Panc1 (cell line): ENCODE results near the gene MYLK. TPM values are rescaled to one million over a fixed set of nuclear protein-coding genes. Genes with fewer than 3 reads are reported as not detected.
A peak's percentile ranks its signal among the peaks of the same experiment; 100 is the strongest.

ENCODE experiments used
- ATAC-seq: fragments of 200-7000 bp; cut with Tn5 transposase; 2 replicates; pipeline ENCODE4 v1.9.1; 2020; ENCODE audit warnings: mild to moderate bottlenecking, moderate library complexity
- BruUV-seq: library from RNA; stranded (reverse); fragments of 400-500 nt; replicated peaks from 2 replicates; lab custom pipeline; 2021; lab: Mats Ljungman, UMichigan
- CTCF ChIA-PET: fragments of 300-600 bp; sonication (Branson Sonifier 250); formaldehyde crosslinking; loops from one replicate; lab custom pipeline; 2022; ENCODE audit warnings: antibody characterized with exemption; lab: Charles Lee
- POLR2A ChIA-PET: fragments of 300-600 bp; sonication (Branson Sonifier 250); formaldehyde crosslinking; loops from one replicate; lab custom pipeline; 2022; ENCODE audit warnings: antibody characterized with exemption; lab: Charles Lee
- DNase-seq: peaks from one replicate; pipeline ENCODE4 v3.0.0-alpha.2; 2010; ENCODE audit warnings: low read depth, low spot score
- H3K27ac ChIP-seq: 2 replicates; pipeline ENCODE4 v1.5.1; 2011; ENCODE audit warnings: mild to moderate bottlenecking, low read length, inconsistent platforms
- H3K27me3 ChIP-seq: fragments of 200-500 bp; sonication (Bioruptor generic); 2 replicates; pipeline ENCODE4 v1.6.0; 2014; ENCODE audit warnings: low read length, inconsistent platforms; ENCODE audit not compliant: control insufficient read depth, insufficient read depth
- H3K36me3 ChIP-seq: fragments of 200-500 bp; sonication (Bioruptor generic); 2 replicates; pipeline ENCODE4 v1.5.1; 2014; ENCODE audit warnings: inconsistent platforms, mild to moderate bottlenecking, low read length, moderate library complexity; ENCODE audit not compliant: control insufficient read depth, insufficient read depth
- H3K4me1 ChIP-seq: 2 replicates; pipeline ENCODE4 v1.5.1; 2011; ENCODE audit warnings: inconsistent platforms, mild to moderate bottlenecking, low read length, moderate library complexity; ENCODE audit not compliant: control insufficient read depth, insufficient read depth
- H3K4me3 ChIP-seq, 2 experiments: 2 replicates each; pipeline ENCODE4 v1.5.1; 2011 to 2012; ENCODE audit warnings: low read depth in 2 of 2, low read length in 2 of 2, mild to moderate bottlenecking in 2 of 2, inconsistent platforms in 1 of 2, moderate library complexity in 1 of 2
- H3K9me3 ChIP-seq: fragments of 200-500 bp; sonication (Bioruptor generic); 2 replicates; pipeline ENCODE4 v1.5.1; 2014; ENCODE audit warnings: low read depth, mild to moderate bottlenecking, inconsistent platforms, low read length, moderate library complexity; ENCODE audit not compliant: control insufficient read depth, insufficient read depth
- POLR2AphosphoS5 ChIP-seq: IDR thresholded peaks from 2 replicates; pipeline ENCODE4 v1.6.1; 2012; ENCODE audit warnings: mild to moderate bottlenecking, low read depth, low read length, moderate library complexity
- SIN3A ChIP-seq: IDR thresholded peaks from 2 replicates; pipeline ENCODE4 v1.6.1; 2012; ENCODE audit warnings: low read depth, mild to moderate bottlenecking, low read length, moderate library complexity, borderline replicate concordance; ENCODE audit not compliant: insufficient read depth
- TCF7L2 ChIP-seq: IDR thresholded peaks from 2 replicates; pipeline ENCODE4 v1.6.1; 2011; ENCODE audit warnings: mild to moderate bottlenecking, low read depth, low read length, inconsistent platforms
- in situ Hi-C: cut with HindIII; loops from 2 replicates; pipeline ENCODE4 v1.10.0; 2016; ENCODE audit warnings: low sequenced_read_pairs, low pct_unique_long_range_greater_than_20kb
- intact Hi-C: fragments of 100-400 bp; cut with micrococcal nuclease; formaldehyde crosslinking; loops from one replicate; pipeline ENCODE4 v1.10.0; 2022; ENCODE audit not compliant: unreplicated experiment
- total RNA-seq: library from RNA; stranded (reverse); gene quantifications from one replicate; pipeline ENCODE4 v1.2.1, GENCODE V29; 2021; ENCODE audit not compliant: unreplicated experiment
- TF ChIP-seq, protein P1 (sequence below): fragments of 450-650 bp; IDR thresholded peaks from 2 replicates; pipeline ENCODE4 v1.5.1; 2017; ENCODE audit warnings: mild to moderate bottlenecking
- TF ChIP-seq, protein P2 (sequence below), 2 experiments: IDR thresholded peaks; 2 replicates each; pipeline ENCODE4 v1.6.1; 2011 to 2012; ENCODE audit warnings: low read depth in 2 of 2, control low read depth in 1 of 2, low read length in 1 of 2, mild to moderate bottlenecking in 1 of 2, moderate library complexity in 1 of 2; ENCODE audit not compliant: insufficient read depth in 1 of 2

The MYLK gene
- total RNA-seq, 1 experiment from 2014 or later, result 29.7 TPM

DNA sequence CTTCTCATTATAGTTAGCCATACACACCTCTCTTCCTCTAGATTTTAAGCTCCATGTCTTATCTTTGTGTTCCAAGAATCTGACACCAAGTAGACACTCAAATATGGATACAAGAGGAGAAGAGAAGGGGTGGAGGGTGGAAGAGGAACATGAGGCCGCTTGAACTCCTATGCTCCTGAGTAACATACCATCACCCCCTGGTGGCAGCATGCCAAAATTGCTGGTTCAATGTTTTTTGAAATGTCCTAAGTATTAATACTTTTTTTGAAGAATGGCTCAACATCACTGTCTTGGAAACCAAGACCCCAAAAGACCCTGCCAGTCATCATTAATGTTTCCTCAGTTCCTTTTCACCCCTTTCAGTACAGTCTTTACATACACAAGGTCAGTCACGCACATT is 227.4 kb downstream of the MYLK start:
- in situ Hi-C loops (no loop called here), intact Hi-C loops (no loop called here)
- H3K36me3 ChIP-seq, result no peaks in the 10 kb centered on the region
- no peak overlapping the region for H3K27ac ChIP-seq
- ATAC-seq (no peak), DNase-seq (no peak)
- POLR2A ChIA-PET, result no interaction called here
- no peaks in the 10 kb centered on the region for H3K4me1 ChIP-seq
- BruUV-seq, result no TSS peak
- H3K4me3 ChIP-seq, result no peak overlapping the region
- no peaks in the 10 kb centered on the region for H3K9me3 ChIP-seq
- TF ChIP-seq, protein P1, sequence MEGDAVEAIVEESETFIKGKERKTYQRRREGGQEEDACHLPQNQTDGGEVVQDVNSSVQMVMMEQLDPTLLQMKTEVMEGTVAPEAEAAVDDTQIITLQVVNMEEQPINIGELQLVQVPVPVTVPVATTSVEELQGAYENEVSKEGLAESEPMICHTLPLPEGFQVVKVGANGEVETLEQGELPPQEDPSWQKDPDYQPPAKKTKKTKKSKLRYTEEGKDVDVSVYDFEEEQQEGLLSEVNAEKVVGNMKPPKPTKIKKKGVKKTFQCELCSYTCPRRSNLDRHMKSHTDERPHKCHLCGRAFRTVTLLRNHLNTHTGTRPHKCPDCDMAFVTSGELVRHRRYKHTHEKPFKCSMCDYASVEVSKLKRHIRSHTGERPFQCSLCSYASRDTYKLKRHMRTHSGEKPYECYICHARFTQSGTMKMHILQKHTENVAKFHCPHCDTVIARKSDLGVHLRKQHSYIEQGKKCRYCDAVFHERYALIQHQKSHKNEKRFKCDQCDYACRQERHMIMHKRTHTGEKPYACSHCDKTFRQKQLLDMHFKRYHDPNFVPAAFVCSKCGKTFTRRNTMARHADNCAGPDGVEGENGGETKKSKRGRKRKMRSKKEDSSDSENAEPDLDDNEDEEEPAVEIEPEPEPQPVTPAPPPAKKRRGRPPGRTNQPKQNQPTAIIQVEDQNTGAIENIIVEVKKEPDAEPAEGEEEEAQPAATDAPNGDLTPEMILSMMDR, result peak; percentile 42; the same call in 1 of the 2 replicates
- TF ChIP-seq, protein P2, sequence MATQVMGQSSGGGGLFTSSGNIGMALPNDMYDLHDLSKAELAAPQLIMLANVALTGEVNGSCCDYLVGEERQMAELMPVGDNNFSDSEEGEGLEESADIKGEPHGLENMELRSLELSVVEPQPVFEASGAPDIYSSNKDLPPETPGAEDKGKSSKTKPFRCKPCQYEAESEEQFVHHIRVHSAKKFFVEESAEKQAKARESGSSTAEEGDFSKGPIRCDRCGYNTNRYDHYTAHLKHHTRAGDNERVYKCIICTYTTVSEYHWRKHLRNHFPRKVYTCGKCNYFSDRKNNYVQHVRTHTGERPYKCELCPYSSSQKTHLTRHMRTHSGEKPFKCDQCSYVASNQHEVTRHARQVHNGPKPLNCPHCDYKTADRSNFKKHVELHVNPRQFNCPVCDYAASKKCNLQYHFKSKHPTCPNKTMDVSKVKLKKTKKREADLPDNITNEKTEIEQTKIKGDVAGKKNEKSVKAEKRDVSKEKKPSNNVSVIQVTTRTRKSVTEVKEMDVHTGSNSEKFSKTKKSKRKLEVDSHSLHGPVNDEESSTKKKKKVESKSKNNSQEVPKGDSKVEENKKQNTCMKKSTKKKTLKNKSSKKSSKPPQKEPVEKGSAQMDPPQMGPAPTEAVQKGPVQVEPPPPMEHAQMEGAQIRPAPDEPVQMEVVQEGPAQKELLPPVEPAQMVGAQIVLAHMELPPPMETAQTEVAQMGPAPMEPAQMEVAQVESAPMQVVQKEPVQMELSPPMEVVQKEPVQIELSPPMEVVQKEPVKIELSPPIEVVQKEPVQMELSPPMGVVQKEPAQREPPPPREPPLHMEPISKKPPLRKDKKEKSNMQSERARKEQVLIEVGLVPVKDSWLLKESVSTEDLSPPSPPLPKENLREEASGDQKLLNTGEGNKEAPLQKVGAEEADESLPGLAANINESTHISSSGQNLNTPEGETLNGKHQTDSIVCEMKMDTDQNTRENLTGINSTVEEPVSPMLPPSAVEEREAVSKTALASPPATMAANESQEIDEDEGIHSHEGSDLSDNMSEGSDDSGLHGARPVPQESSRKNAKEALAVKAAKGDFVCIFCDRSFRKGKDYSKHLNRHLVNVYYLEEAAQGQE (IDR thresholded peaks at IDR 0.05; ENCODE audit: insufficient read depth in 1 of 2, low read depth in 2 of 2, low read length in 1 of 2), result no peak
- H3K27me3 ChIP-seq, result no peaks in the 10 kb centered on the region
- CTCF ChIA-PET, result no interaction called here

DNA sequence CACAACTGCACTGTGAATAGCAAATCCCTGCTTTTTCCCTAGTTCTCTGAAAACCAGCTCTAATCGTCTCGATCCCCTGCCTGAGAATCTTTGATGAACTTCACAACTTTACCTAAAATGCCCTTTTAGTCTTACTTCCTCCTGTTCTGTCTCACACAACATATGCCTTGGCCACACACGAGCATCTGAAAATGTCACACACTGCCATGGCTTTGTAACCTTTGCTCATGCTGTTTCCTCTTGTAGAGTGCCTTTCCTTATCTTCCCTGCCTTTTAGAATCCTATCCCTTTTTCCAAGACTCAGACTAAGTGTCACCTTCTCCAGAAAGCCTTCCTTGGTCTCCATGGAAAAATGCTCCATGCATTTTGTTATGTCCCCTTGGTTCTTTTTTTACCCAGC is 227.9 kb downstream of the MYLK start:
- Histone ChIP-seq H3K9me3 (no peaks in the 10 kb centered on the region), H3K36me3 (no peaks in the 10 kb centered on the region), H3K27me3 (no peaks in the 10 kb centered on the region), H3K4me3 (no peak overlapping the region), H3K4me1 (no peaks in the 10 kb centered on the region), H3K27ac (no peak overlapping the region)
- BruUV-seq, result no TSS peak
- CTCF ChIA-PET, result no interaction called here
- POLR2A ChIA-PET, result no interaction called here
- intact Hi-C loops, result no loop called here
- no peak for ATAC-seq
- in situ Hi-C loops, result no loop called here
- DNase-seq, result no peak
- TF ChIP-seq, protein P2 (IDR thresholded peaks at IDR 0.05; ENCODE audit: insufficient read depth in 1 of 2, low read depth in 2 of 2, low read length in 1 of 2), result no peak
- no peak for TF ChIP-seq TCF7L2
- TF ChIP-seq, protein P1, result no peak
- no peak for TF ChIP-seq POLR2AphosphoS5
- no peak for TF ChIP-seq SIN3A
